Heart left ventricle (tissue), 13 donors: ENCODE measurements around the gene OR8S1.

Source experiments
- POLR2A ChIP-seq, 2 donors: fragments of 450-650 bp; IDR thresholded peaks; one replicate each; pipeline ENCODE4 v1.6.1; 2017; ENCODE audit warnings: antibody characterized with exemption in 2 of 2, mild to moderate bottlenecking in 2 of 2, moderate library complexity in 2 of 2
- TF ChIP-seq, protein P1 (sequence below), 12 donors: fragments of 200-600 bp; sonication (generic) in 4 of 12; IDR thresholded peaks; one replicate each; pipeline versions ENCODE4 v1.5.0 to v1.8.0; 2018 to 2022; ENCODE audit warnings: antibody characterized with exemption in 12 of 12, mild to moderate bottlenecking in 5 of 12
- donor health status: ischemic (EF 13 %, LVEDD 7.1; RV severe dilation, severe dysfunction).
- donor health status: DM: no; HTN: yes; CAD: no.
- donor health status: DM: no; HTN: no; CAD: no.
- donor health status: ischemic (EF 25% LVEDD 6.9; RV normal size, moderate dysfunction).
- donor health status: ischemic (EF 25% LVEDD 5.7; RV mildly dilated, moderate dysfunction).
- donor health status: ischemic (EF 35%, LVEDD 5.7; RV mildly dilated, moderate dysfunction).
- donor health status: nonischemic (EF 11% LVEDD 7.7; RV severe dilation, severe dysfunction).
- donor health status: DM: yes; HTN: yes; CAD: no.
- donor health status: PGD.
- donor health status: ischemic (EF 29% LVEDD 5.4; RV normal size, mild dysfunction).
- donor health status: nonischemic (EF 23%, LVEDD 6.1; RV moderate dilation, normal function).

DNA sequence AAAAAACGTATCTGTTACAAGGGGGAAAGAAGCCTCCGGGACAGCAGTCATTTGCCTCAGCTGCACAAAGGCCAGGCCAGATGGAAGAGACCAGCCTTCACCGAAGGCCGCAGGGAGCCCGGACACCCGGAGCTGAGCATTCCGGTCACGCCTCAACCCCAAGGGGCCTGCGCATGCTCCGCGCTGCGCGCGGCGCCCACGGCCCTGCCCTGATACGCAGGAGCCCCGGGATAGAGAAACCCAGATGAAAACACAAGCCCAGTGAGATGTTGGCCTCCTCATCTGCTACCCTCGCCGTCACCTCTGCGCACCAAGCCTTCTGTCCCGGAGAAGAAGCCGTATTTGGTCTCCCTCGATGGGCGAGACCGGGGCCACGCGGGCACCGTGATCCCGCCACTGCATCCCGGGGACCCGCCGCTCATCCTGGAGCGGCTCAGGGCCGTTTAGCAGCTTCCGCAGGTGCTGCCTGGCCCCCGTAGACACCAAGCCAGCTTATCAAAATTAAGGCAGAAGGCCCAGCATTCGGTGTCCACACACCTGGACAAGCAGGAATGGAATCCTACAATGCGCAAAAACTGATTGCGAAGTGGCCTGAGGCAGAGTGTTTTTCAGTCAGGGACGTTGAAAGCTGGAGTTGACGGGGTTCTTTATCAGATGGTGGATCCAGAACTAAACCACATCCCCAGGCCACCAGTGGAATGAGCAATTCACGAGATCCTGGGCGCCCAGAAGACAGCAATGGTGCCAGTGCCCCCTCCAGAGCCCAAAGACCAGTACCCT is 2.6 kb downstream of the OR8S1 start:
- TF ChIP-seq, protein P1, sequence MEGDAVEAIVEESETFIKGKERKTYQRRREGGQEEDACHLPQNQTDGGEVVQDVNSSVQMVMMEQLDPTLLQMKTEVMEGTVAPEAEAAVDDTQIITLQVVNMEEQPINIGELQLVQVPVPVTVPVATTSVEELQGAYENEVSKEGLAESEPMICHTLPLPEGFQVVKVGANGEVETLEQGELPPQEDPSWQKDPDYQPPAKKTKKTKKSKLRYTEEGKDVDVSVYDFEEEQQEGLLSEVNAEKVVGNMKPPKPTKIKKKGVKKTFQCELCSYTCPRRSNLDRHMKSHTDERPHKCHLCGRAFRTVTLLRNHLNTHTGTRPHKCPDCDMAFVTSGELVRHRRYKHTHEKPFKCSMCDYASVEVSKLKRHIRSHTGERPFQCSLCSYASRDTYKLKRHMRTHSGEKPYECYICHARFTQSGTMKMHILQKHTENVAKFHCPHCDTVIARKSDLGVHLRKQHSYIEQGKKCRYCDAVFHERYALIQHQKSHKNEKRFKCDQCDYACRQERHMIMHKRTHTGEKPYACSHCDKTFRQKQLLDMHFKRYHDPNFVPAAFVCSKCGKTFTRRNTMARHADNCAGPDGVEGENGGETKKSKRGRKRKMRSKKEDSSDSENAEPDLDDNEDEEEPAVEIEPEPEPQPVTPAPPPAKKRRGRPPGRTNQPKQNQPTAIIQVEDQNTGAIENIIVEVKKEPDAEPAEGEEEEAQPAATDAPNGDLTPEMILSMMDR (IDR thresholded peaks at IDR 0.05): no peak
- TF ChIP-seq POLR2A (IDR thresholded peaks at IDR 0.05): no peak
